ENCODE data around the gene CNKSR3. TPM values are rescaled to one million over a fixed set of nuclear protein-coding genes. Genes with fewer than 3 reads are reported as not detected.

The CNKSR3 gene
- total RNA-seq, 1 donor from 2014 or later = 0.20 TPM

DNA sequence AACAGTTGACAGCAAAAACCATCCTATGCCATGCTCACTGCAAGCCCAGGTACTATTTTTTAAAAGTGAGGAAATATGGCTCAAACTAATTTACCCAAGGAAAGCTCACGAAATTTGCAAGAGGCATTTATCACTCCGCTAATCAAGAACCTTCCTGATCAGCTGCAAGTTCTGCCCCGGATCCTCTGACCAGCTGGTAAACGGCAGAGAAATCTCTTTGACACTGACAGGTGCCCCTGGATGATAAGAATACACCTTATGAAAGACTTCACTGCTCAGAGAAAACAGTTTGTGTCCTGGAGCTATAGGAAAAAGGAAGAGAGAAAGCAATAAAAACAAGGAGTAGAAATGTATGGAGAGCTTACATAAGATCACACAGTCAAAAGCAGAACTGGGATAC is 6.4 kb downstream of the CNKSR3 start:
- DNase-seq (no peak), ATAC-seq (ENCODE audit: low read depth) (no peak)
- no peaks in the 10 kb centered on the region for H3K4me1 Mint-ChIP-seq
- TF ChIP-seq, protein P1, sequence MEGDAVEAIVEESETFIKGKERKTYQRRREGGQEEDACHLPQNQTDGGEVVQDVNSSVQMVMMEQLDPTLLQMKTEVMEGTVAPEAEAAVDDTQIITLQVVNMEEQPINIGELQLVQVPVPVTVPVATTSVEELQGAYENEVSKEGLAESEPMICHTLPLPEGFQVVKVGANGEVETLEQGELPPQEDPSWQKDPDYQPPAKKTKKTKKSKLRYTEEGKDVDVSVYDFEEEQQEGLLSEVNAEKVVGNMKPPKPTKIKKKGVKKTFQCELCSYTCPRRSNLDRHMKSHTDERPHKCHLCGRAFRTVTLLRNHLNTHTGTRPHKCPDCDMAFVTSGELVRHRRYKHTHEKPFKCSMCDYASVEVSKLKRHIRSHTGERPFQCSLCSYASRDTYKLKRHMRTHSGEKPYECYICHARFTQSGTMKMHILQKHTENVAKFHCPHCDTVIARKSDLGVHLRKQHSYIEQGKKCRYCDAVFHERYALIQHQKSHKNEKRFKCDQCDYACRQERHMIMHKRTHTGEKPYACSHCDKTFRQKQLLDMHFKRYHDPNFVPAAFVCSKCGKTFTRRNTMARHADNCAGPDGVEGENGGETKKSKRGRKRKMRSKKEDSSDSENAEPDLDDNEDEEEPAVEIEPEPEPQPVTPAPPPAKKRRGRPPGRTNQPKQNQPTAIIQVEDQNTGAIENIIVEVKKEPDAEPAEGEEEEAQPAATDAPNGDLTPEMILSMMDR (IDR thresholded peaks at IDR 0.05) = no peak
- H3K27ac Mint-ChIP-seq = no peak overlapping the region
- no peaks in the 10 kb centered on the region for H3K36me3 Mint-ChIP-seq (ENCODE audit: low read depth)
- peaks cover 35% of the 10 kb centered on the region for H3K27me3 Mint-ChIP-seq
- H3K9me3 Mint-ChIP-seq = no peaks in the 10 kb centered on the region
- POLR2A ChIA-PET = no interaction called here
- CTCF ChIA-PET = no interaction called here
- intact Hi-C loops (cut with micrococcal nuclease) = no loop called here
- H3K4me3 Mint-ChIP-seq = no peak overlapping the region

DNA sequence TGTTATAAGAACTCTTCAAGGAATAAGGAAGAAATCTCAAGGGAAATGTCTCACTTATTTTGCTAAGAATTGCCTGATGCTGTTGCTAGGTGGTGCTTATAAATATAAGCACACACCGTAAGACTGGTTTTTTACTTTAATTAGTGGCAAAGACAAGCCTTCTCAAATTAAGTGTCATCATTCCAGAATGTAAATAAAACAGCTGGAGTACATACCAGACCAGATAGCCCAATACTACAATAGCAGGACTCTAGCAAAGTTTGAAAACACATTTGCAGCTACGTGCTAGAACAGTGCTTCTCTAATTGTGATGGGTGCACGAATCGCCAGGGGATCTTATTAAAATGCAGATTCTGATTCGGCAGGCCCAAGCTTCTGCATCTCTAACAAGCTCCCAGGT is 6.8 kb downstream of the CNKSR3 start:
- DNase-seq = no peak
- no peaks in the 10 kb centered on the region for H3K36me3 Mint-ChIP-seq (ENCODE audit: low read depth)
- intact Hi-C loops (cut with micrococcal nuclease) = no loop called here
- H3K4me3 Mint-ChIP-seq = no peak overlapping the region
- H3K9me3 Mint-ChIP-seq = no peaks in the 10 kb centered on the region
- peaks cover 32% of the 10 kb centered on the region for H3K27me3 Mint-ChIP-seq
- ChIA-PET CTCF (no interaction called here), POLR2A (no interaction called here)
- no peak overlapping the region for H3K27ac Mint-ChIP-seq
- TF ChIP-seq, protein P1 (IDR thresholded peaks at IDR 0.05) = no peak
- no peaks in the 10 kb centered on the region for H3K4me1 Mint-ChIP-seq
- no peak for ATAC-seq (ENCODE audit: low read depth)

DNA sequence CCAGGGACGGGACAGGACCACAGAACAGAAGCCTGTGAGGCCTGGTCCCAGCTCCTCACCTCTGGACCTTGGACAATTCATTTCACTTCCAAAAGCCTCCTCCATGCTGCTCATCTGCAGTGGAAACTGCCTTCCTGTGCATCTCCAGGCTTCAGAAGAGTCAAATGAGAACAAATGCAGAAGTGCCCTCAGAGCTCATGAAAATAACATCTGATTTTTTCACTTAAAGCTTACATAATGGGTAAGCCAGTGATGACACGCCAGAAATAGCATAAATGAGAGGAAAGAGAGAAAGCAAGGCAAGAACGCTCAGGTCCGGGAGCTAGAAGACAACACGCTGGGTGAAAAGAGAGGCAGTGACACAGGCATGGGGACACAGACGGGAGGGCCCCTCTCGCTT is 7.9 kb downstream of the CNKSR3 start:
- Mint-ChIP-seq H3K27me3 (peaks cover 24% of the 10 kb centered on the region), H3K4me3 (no peak overlapping the region), H3K27ac (no peak overlapping the region), H3K4me1 (no peaks in the 10 kb centered on the region), H3K9me3 (no peaks in the 10 kb centered on the region), H3K36me3 (ENCODE audit: low read depth) (no peaks in the 10 kb centered on the region)
- DNase-seq (no peak), ATAC-seq (ENCODE audit: low read depth) (no peak)
- TF ChIP-seq, protein P1 (IDR thresholded peaks at IDR 0.05) = no peak
- ChIA-PET CTCF (no interaction called here), POLR2A (no interaction called here)
- intact Hi-C loops (cut with micrococcal nuclease) = no loop called here

- CTCF ChIA-PET = no interaction called here
- TF ChIP-seq, protein P1 (IDR thresholded peaks at IDR 0.05) = no peak
- Mint-ChIP-seq H3K36me3 (ENCODE audit: low read depth) (no peaks in the 10 kb centered on the region), H3K4me3 (no peak overlapping the region), H3K27ac (no peak overlapping the region), H3K9me3 (no peaks in the 10 kb centered on the region), H3K4me1 (no peaks in the 10 kb centered on the region), H3K27me3 (peaks cover 16% of the 10 kb centered on the region)
- DNase-seq (no peak), ATAC-seq (ENCODE audit: low read depth) (no peak)
- intact Hi-C loops (cut with micrococcal nuclease) = no loop called here
- POLR2A ChIA-PET = no interaction called here
These were observed 9.0 kb downstream of the CNKSR3 start for GRCh38 chr6:154501578-154501868.

- ChIA-PET CTCF (no interaction called here), POLR2A (no interaction called here)
- ATAC-seq (ENCODE audit: low read depth) (no peak), DNase-seq (no peak)
- no peaks in the 10 kb centered on the region for H3K36me3 Mint-ChIP-seq (ENCODE audit: low read depth)
- TF ChIP-seq, protein P1 (IDR thresholded peaks at IDR 0.05) = no peak
- intact Hi-C loops (cut with micrococcal nuclease) = no loop called here
- H3K4me3 Mint-ChIP-seq = no peak overlapping the region
- peaks cover 12% of the 10 kb centered on the region for H3K27me3 Mint-ChIP-seq
- no peaks in the 10 kb centered on the region for H3K9me3 Mint-ChIP-seq
- no peaks in the 10 kb centered on the region for H3K4me1 Mint-ChIP-seq
- no peak overlapping the region for H3K27ac Mint-ChIP-seq
These were observed 9.5 kb downstream of the CNKSR3 start for GRCh38 chr6:154500769-154501577.
